Vagina (tissue), 2 donors: ENCODE measurements around the gene PNCK.

Experiments used
- POLR2A ChIP-seq, 2 donors: fragments of 450-650 bp; IDR thresholded peaks; one replicate each; pipeline ENCODE4 v1.6.1; 2017; ENCODE audit warnings: antibody characterized with exemption in 2 of 2, mild to moderate bottlenecking in 2 of 2, moderate library complexity in 2 of 2
- POLR2AphosphoS5 ChIP-seq, 2 donors: sonication (generic); formaldehyde crosslinking; IDR thresholded peaks; one replicate each; pipeline ENCODE4 v1.9.0; 2017; ENCODE audit warnings: antibody characterized with exemption in 2 of 2, mild to moderate bottlenecking in 2 of 2, low read depth in 1 of 2; ENCODE audit not compliant: insufficient read depth in 1 of 2
- TF ChIP-seq, protein P1 (sequence below), 3 experiments: fragments of 450-650 bp in 2 of 3; fragments of 200-600 bp in 1 of 3; sonication (generic) in 1 of 3; IDR thresholded peaks; one replicate each; pipeline ENCODE4 v1.5.1; 2017 to 2019; ENCODE audit warnings: antibody characterized with exemption in 3 of 3, mild to moderate bottlenecking in 2 of 3, moderate library complexity in 2 of 3

DNA sequence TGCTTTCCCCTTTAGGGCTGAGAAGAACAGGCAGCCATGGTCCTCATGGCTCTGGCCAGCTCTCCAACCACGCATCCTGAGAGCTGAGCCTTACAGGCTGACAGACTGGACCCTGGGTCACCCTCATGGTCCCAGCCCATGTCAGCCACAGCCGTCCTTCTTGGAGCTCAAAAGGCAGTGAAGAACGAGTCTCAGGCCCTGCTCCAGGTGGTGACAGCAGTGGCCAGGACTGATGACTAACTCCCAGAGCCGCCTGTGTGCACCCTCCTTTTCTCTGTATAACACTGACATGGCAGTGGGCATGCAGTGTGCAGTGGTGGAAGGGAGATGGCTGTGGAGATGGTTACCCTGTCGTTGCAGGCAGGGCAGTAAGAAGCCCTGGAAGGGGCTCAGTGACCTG lies 36.9 kb downstream of the PNCK start:
- no peak for TF ChIP-seq POLR2AphosphoS5 (IDR thresholded peaks at IDR 0.05; ENCODE audit: insufficient read depth in 1 of 2, low read depth in 1 of 2)
- TF ChIP-seq, protein P1, sequence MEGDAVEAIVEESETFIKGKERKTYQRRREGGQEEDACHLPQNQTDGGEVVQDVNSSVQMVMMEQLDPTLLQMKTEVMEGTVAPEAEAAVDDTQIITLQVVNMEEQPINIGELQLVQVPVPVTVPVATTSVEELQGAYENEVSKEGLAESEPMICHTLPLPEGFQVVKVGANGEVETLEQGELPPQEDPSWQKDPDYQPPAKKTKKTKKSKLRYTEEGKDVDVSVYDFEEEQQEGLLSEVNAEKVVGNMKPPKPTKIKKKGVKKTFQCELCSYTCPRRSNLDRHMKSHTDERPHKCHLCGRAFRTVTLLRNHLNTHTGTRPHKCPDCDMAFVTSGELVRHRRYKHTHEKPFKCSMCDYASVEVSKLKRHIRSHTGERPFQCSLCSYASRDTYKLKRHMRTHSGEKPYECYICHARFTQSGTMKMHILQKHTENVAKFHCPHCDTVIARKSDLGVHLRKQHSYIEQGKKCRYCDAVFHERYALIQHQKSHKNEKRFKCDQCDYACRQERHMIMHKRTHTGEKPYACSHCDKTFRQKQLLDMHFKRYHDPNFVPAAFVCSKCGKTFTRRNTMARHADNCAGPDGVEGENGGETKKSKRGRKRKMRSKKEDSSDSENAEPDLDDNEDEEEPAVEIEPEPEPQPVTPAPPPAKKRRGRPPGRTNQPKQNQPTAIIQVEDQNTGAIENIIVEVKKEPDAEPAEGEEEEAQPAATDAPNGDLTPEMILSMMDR (IDR thresholded peaks at IDR 0.05): no peak
- TF ChIP-seq POLR2A (IDR thresholded peaks at IDR 0.05): no peak
